ENCODE data around the gene FMO2. TPM values are rescaled to one million over a fixed set of nuclear protein-coding genes. Genes with fewer than 3 reads are reported as not detected.

The FMO2 gene
- total RNA-seq, 1 experiment from 2014 or later, result not detected

- Mint-ChIP-seq H3K4me1 (ENCODE audit: low read depth, unreplicated experiment) (no peaks in the 10 kb centered on the region), H3K27ac (ENCODE audit: unreplicated experiment) (no peak overlapping the region), H3K27me3 (ENCODE audit: unreplicated experiment) (no peaks in the 10 kb centered on the region), H3K4me3 (ENCODE audit: low read depth, unreplicated experiment) (no peak overlapping the region), H3K9me3 (ENCODE audit: low read depth, unreplicated experiment) (no peaks in the 10 kb centered on the region), H3K36me3 (ENCODE audit: insufficient read depth, unreplicated experiment) (no peaks in the 10 kb centered on the region)
- no peak for DNase-seq
- no peak for TF ChIP-seq CTCF (IDR thresholded peaks at IDR 0.05; ENCODE audit: unreplicated experiment)
- BruUV-seq (replicated peaks), result no TSS peak
- intact Hi-C loops (cut with micrococcal nuclease; ENCODE audit: unreplicated experiment), result no loop called here
- CTCF ChIA-PET, result no interaction called here
Measured at GRCh38 chr1:171174560-171175294, 10.4 kb upstream of the FMO2 start.

- Mint-ChIP-seq H3K4me3 (ENCODE audit: low read depth, unreplicated experiment) (no peak overlapping the region), H3K9me3 (ENCODE audit: low read depth, unreplicated experiment) (no peaks in the 10 kb centered on the region), H3K27me3 (ENCODE audit: unreplicated experiment) (no peaks in the 10 kb centered on the region), H3K27ac (ENCODE audit: unreplicated experiment) (no peak overlapping the region), H3K4me1 (ENCODE audit: low read depth, unreplicated experiment) (no peaks in the 10 kb centered on the region), H3K36me3 (ENCODE audit: insufficient read depth, unreplicated experiment) (no peaks in the 10 kb centered on the region)
- BruUV-seq (replicated peaks), result no TSS peak
- no peak for DNase-seq
- intact Hi-C loops (cut with micrococcal nuclease; ENCODE audit: unreplicated experiment), result no loop called here
- TF ChIP-seq CTCF (IDR thresholded peaks at IDR 0.05; ENCODE audit: unreplicated experiment), result no peak
- CTCF ChIA-PET, result no interaction called here
Measured at GRCh38 chr1:171177261-171177660, 7.8 kb upstream of the FMO2 start.

- DNase-seq, result no peak
- no peak overlapping the region for H3K27ac Mint-ChIP-seq (ENCODE audit: unreplicated experiment)
- BruUV-seq (replicated peaks), result no TSS peak
- H3K36me3 Mint-ChIP-seq (ENCODE audit: insufficient read depth, unreplicated experiment), result no peaks in the 10 kb centered on the region
- CTCF ChIA-PET, result interaction anchor here (0.7 kb wide), 1 partner anchor 9 kb away, joined by 3 read pairs; no protein-coding TSS in a partner anchor
- no peak for TF ChIP-seq CTCF (IDR thresholded peaks at IDR 0.05; ENCODE audit: unreplicated experiment)
- intact Hi-C loops (cut with micrococcal nuclease; ENCODE audit: unreplicated experiment), result no loop called here
- H3K4me3 Mint-ChIP-seq (ENCODE audit: low read depth, unreplicated experiment), result no peak overlapping the region
- H3K4me1 Mint-ChIP-seq (ENCODE audit: low read depth, unreplicated experiment), result no peaks in the 10 kb centered on the region
- H3K27me3 Mint-ChIP-seq (ENCODE audit: unreplicated experiment), result no peaks in the 10 kb centered on the region
- no peaks in the 10 kb centered on the region for H3K9me3 Mint-ChIP-seq (ENCODE audit: low read depth, unreplicated experiment)
Measured at GRCh38 chr1:171179318-171180227, 5.5 kb upstream of the FMO2 start.

GRCh38 chr1:171180670-171181069 is 4.4 kb upstream of the FMO2 start:
- intact Hi-C loops (cut with micrococcal nuclease; ENCODE audit: unreplicated experiment), result no loop called here
- DNase-seq, result no peak
- TF ChIP-seq CTCF (IDR thresholded peaks at IDR 0.05; ENCODE audit: unreplicated experiment), result no peak
- CTCF ChIA-PET, result no interaction called here
- no peak overlapping the region for H3K27ac Mint-ChIP-seq (ENCODE audit: unreplicated experiment)
- BruUV-seq (replicated peaks), result no TSS peak
- no peaks in the 10 kb centered on the region for H3K9me3 Mint-ChIP-seq (ENCODE audit: low read depth, unreplicated experiment)
- H3K4me1 Mint-ChIP-seq (ENCODE audit: low read depth, unreplicated experiment), result no peaks in the 10 kb centered on the region
- no peak overlapping the region for H3K4me3 Mint-ChIP-seq (ENCODE audit: low read depth, unreplicated experiment)
- H3K27me3 Mint-ChIP-seq (ENCODE audit: unreplicated experiment), result peaks cover 7% of the 10 kb centered on the region
- no peaks in the 10 kb centered on the region for H3K36me3 Mint-ChIP-seq (ENCODE audit: insufficient read depth, unreplicated experiment)
